ENCODE data around the gene PPP3CA. TPM values are rescaled to one million over a fixed set of nuclear protein-coding genes. Genes with fewer than 3 reads are reported as not detected.

PPP3CA gene
- polyA plus RNA-seq, 1 donor (not counting 4 experiments of a cell fraction or from before 2014, with no cell fraction given), result 43.3 TPM

GRCh38 chr4:101172369-101172768 is 175.0 kb downstream of the PPP3CA start:
- H3K4me1 ChIP-seq (ENCODE audit: control insufficient read depth, extremely low read depth, insufficient read depth, low read length), result peaks cover 18% of the 10 kb centered on the region

GRCh38 chr4:101171747-101172146 is 175.6 kb downstream of the PPP3CA start:
- TF ChIP-seq CTCF (optimal IDR thresholded peaks at IDR 0.05 in 1 of 3, IDR thresholded peaks at IDR 0.05 in 1 of 3, conservative IDR thresholded peaks at IDR 0.05 in 1 of 3; ENCODE audit: extremely low read depth in 1 of 3, insufficient read depth in 2 of 3, low read length in 3 of 3), result no peak
- TF ChIP-seq EZH2 (IDR thresholded peaks at IDR 0.05; ENCODE audit: low read length), result no peak
- H3K36me3 ChIP-seq (ENCODE audit: control insufficient read depth in 2 of 2, extremely low read depth in 1 of 2, insufficient read depth in 2 of 2, low read length in 2 of 2), result peaks cover 0 to 5% of the 10 kb centered on the region in 2 experiments
- no peaks in the 10 kb centered on the region for H3K27me3 ChIP-seq (ENCODE audit: control insufficient read depth, extremely low read depth, insufficient read depth, low read length)
- peaks cover 23% of the 10 kb centered on the region for H3K4me1 ChIP-seq (ENCODE audit: control insufficient read depth, extremely low read depth, insufficient read depth, low read length)
- H4K20me1 ChIP-seq (ENCODE audit: control insufficient read depth, extremely low read depth, insufficient read depth, low read length), result no peaks in the 10 kb centered on the region
- dilution Hi-C loops (cut with MboI; ENCODE audit: extremely low pct_ligation_motif_present, low sequenced_read_pairs), result no loop called here
- no peak overlapping the region for H2AFZ ChIP-seq (ENCODE audit: control insufficient read depth, low read length)
- H3K27ac ChIP-seq (ENCODE audit: control insufficient read depth, insufficient read depth, low read length), result no peak overlapping the region
- no peaks in the 10 kb centered on the region for H3K9me1 ChIP-seq (ENCODE audit: control insufficient read depth, extremely low read depth, insufficient read depth, low read length)
- peaks cover 33% of the 10 kb centered on the region for H3K79me2 ChIP-seq (ENCODE audit: control insufficient read depth, insufficient read depth, low read length)
- no peak overlapping the region for H3K4me2 ChIP-seq (ENCODE audit: control insufficient read depth, extremely low read depth, insufficient read depth, low read depth, low read length)
- DNase-seq (ENCODE audit: low read depth, low spot score) (no peak), FAIRE-seq (peak; percentile 26)
- no peak overlapping the region for H3K9ac ChIP-seq (ENCODE audit: control insufficient read depth, extremely low read depth, insufficient read depth, low read length)
- no peak overlapping the region for H3K4me3 ChIP-seq (ENCODE audit: control insufficient read depth in 2 of 3, extremely low read depth in 1 of 3, insufficient read depth in 2 of 3, low read depth in 1 of 3, low read length in 3 of 3)
- no peaks in the 10 kb centered on the region for H3K9me3 ChIP-seq (ENCODE audit: control insufficient read depth, low read depth, low read length)

More at GRCh38 chr4:101172369-101172768, 175.0 kb downstream of the PPP3CA start:
- no peak for TF ChIP-seq CTCF (optimal IDR thresholded peaks at IDR 0.05 in 1 of 3, IDR thresholded peaks at IDR 0.05 in 1 of 3, conservative IDR thresholded peaks at IDR 0.05 in 1 of 3; ENCODE audit: extremely low read depth in 1 of 3, insufficient read depth in 2 of 3, low read length in 3 of 3)
- TF ChIP-seq EZH2 (IDR thresholded peaks at IDR 0.05; ENCODE audit: low read length), result no peak
- Histone ChIP-seq H3K4me3 (ENCODE audit: control insufficient read depth in 2 of 3, extremely low read depth in 1 of 3, insufficient read depth in 2 of 3, low read depth in 1 of 3, low read length in 3 of 3) (no peak overlapping the region), H3K9me3 (ENCODE audit: control insufficient read depth, low read depth, low read length) (no peaks in the 10 kb centered on the region), H3K27ac (ENCODE audit: control insufficient read depth, insufficient read depth, low read length) (no peak overlapping the region), H3K4me2 (ENCODE audit: control insufficient read depth, extremely low read depth, insufficient read depth, low read depth, low read length) (no peak overlapping the region), H3K9ac (ENCODE audit: control insufficient read depth, extremely low read depth, insufficient read depth, low read length) (no peak overlapping the region), H3K79me2 (ENCODE audit: control insufficient read depth, insufficient read depth, low read length) (peaks cover 36% of the 10 kb centered on the region), H3K36me3 (ENCODE audit: control insufficient read depth in 2 of 2, extremely low read depth in 1 of 2, insufficient read depth in 2 of 2, low read length in 2 of 2) (peaks cover 0 to 5% of the 10 kb centered on the region in 2 experiments), H3K9me1 (ENCODE audit: control insufficient read depth, extremely low read depth, insufficient read depth, low read length) (no peaks in the 10 kb centered on the region), H4K20me1 (ENCODE audit: control insufficient read depth, extremely low read depth, insufficient read depth, low read length) (no peaks in the 10 kb centered on the region), H2AFZ (ENCODE audit: control insufficient read depth, low read length) (no peak overlapping the region), H3K27me3 (ENCODE audit: control insufficient read depth, extremely low read depth, insufficient read depth, low read length) (no peaks in the 10 kb centered on the region)
- dilution Hi-C loops (cut with MboI; ENCODE audit: extremely low pct_ligation_motif_present, low sequenced_read_pairs), result no loop called here
- no peak for DNase-seq (ENCODE audit: low read depth, low spot score)
- FAIRE-seq, result no peak
